ENCODE results near the gene GCC2. TPM values are rescaled to one million over a fixed set of nuclear protein-coding genes. Genes with fewer than 3 reads are reported as not detected.

The GCC2 gene
- total and polyA plus RNA-seq, 11 donors = 6.4 to 39.5 (median 25.0) TPM

- DNase-seq = no peak
- Histone ChIP-seq H3K4me3 (no peak overlapping the region), H3K27ac (peak overlapping the region in 1 of 12 donors; percentile 16), H3K36me3 (peaks cover 0 to 83% (median 68%) of the 10 kb centered on the region in 9 donors), H3K4me1 (peaks cover 0 to 5% (median 0%) of the 10 kb centered on the region in 12 donors), H3K27me3 (no peaks in the 10 kb centered on the region), H3K9me3 (peaks cover 0 to 43% (median 3%) of the 10 kb centered on the region in 12 donors)
- TF ChIP-seq CTCF (IDR thresholded peaks at IDR 0.05) (no peak), POLR2A (IDR thresholded peaks at IDR 0.05) (no peak)
- intact Hi-C loops (cut with DNase I) = no loop called here
- no peak for ATAC-seq
- 76 to 83% (median 79%) methylated on average over 4 of the region's 4 CpGs for WGBS, 4 donors
Measured at GRCh38 chr2:108460345-108461037, 11.5 kb downstream of the GCC2 start.

GRCh38 chr2:108477099-108477498 lies 28.1 kb downstream of the GCC2 start:
- TF ChIP-seq POLR2A (IDR thresholded peaks at IDR 0.05) = no peak
- no peak for TF ChIP-seq CTCF (IDR thresholded peaks at IDR 0.05)
- ATAC-seq = no peak
- peaks cover 0 to 100% (median 98%) of the 10 kb centered on the region in 9 donors for H3K36me3 ChIP-seq
- H3K4me3 ChIP-seq = no peak overlapping the region
- intact Hi-C loops (cut with DNase I) = no loop called here
- WGBS, 4 donors = 83 to 93% (median 86%) methylated on average over 1 of the region's 1 CpG
- no peaks in the 10 kb centered on the region for H3K4me1 ChIP-seq
- no peak for DNase-seq
- H3K27ac ChIP-seq = no peak overlapping the region
- no peaks in the 10 kb centered on the region for H3K27me3 ChIP-seq
- no peaks in the 10 kb centered on the region for H3K9me3 ChIP-seq

GRCh38 chr2:108485253-108485652 lies 36.2 kb downstream of the GCC2 start:
- Histone ChIP-seq H3K27me3 (no peaks in the 10 kb centered on the region), H3K27ac (no peak overlapping the region), H3K4me1 (no peaks in the 10 kb centered on the region), H3K9me3 (no peaks in the 10 kb centered on the region), H3K4me3 (no peak overlapping the region), H3K36me3 (peaks cover 0 to 95% (median 92%) of the 10 kb centered on the region in 9 donors)
- ATAC-seq (no peak), DNase-seq (no peak)
- WGBS, 4 donors = 91 to 99% (median 95%) methylated on average over 2 of the region's 2 CpGs
- no peak for TF ChIP-seq CTCF (IDR thresholded peaks at IDR 0.05)
- TF ChIP-seq POLR2A (IDR thresholded peaks at IDR 0.05) = no peak
- intact Hi-C loops (cut with DNase I) = loop anchor here in 3 of 10 donors (5.0 to 10.0 kb wide), 3 partner anchors 42 to 100 kb away; no protein-coding TSS in a partner anchor

GRCh38 chr2:108490506-108491122 lies 41.6 kb downstream of the GCC2 start:
- Histone ChIP-seq H3K36me3 (peaks cover 0 to 100% (median 98%) of the 10 kb centered on the region in 9 donors), H3K4me1 (no peaks in the 10 kb centered on the region), H3K9me3 (no peaks in the 10 kb centered on the region), H3K4me3 (no peak overlapping the region), H3K27ac (no peak overlapping the region), H3K27me3 (no peaks in the 10 kb centered on the region)
- intact Hi-C loops (cut with DNase I) = no loop called here
- ATAC-seq (no peak), DNase-seq (no peak)
- TF ChIP-seq POLR2A (IDR thresholded peaks at IDR 0.05) (no peak), CTCF (IDR thresholded peaks at IDR 0.05) (no peak)
